ELR (cell line): ENCODE results near the gene LRBA.
"Not testable (repeated sequence)": the region's sequence is repeated elsewhere in the genome, so short reads cannot be mapped to it uniquely, and the experiment has no call there.

Experiments
- DNase-seq: peaks from one replicate; pipeline ENCODE4 v3.0.0-alpha.2; 2015; ENCODE audit warnings: low read depth

LRBA gene

DNA sequence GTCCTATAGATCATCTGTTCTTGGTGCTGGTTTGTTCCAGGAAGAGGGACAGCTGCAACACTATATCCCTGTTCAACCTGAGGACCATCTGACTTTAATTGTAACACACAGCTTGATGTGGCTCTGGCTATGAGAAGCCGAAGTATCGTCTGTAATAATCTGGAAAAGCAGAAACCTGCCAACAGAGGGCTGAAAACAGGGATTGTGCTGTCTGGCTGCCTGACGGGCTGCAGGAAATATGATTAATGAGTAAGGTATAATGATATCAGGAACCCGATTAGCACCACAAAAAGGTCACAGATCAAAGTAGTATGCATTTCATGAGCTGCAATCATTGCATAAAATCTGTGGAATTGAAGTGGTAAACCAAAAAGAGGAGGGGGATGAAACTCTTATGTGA lies 603.6 kb downstream of the LRBA start:
- peak; percentile 25 for DNase-seq

- DNase-seq, result no peak
Observed at GRCh38 chr4:150402871-150403272, 612.2 kb downstream of the LRBA start.

DNA sequence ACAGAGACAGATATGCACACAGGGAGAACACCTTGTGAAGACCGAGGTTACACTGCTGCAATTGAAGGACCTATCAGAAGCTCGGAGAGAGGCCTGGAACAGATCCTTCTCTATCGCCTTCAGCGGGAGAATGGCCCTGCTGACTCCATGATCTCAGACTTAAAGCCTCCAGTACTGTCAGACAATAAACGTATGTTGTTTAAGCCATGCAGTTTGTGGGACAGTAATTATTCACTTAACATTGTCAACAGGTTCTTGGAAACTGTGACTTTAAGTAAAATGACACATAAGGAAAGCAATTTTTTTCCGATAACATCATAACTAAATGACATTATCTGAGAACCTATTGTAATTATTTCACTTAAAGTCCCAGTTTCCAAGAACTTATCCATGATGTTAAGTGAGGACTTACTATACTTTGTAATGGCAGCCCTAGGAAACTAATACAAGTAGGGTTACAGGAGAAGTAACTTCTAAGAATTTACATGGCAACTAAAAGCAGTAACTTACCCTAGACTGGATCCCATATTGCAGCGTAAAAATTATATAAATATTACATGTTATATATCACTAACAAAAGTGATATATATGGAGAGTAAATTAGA lies 613.9 kb downstream of the LRBA start:
- DNase-seq, result no peak

- no peak for DNase-seq
Observed at GRCh38 chr4:150395872-150396271, 619.2 kb downstream of the LRBA start.

- no peak for DNase-seq
Observed at GRCh38 chr4:150394046-150394445, 621.0 kb downstream of the LRBA start.

- DNase-seq, result no peak
Observed at GRCh38 chr4:150391052-150391451, 624.0 kb downstream of the LRBA start.

- DNase-seq, result no peak
Observed at GRCh38 chr4:150390531-150390910, 624.6 kb downstream of the LRBA start.

DNA sequence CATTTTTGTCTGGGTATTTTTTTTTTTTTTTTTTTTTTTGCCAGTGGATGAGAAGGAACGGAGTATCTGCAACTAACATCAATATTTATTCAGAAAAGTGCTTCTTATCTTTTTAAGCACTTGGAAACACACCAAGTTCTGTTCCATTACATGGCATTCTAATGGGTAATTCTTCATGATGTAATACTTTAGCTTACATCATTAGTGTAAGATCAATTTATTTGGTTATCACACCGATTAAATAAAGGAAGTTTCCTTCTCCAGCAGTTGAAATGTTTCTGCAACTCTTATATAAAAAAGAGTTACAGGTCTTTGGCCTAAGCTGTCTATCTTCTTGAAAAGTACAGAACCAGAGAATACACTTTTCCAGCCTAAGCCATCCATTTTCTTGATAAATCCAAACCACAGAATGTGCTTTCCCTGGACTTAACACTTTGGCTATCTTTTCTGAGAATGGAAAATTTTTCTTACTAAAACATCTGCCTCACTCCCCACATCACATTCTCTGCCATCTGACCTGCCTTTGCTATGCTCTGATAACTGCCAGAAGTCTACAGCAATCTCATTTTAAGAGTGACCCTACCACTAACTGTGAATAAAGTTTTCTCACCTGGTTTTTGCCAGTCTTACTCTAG lies 625.1 kb downstream of the LRBA start:
- no peak for DNase-seq

DNA sequence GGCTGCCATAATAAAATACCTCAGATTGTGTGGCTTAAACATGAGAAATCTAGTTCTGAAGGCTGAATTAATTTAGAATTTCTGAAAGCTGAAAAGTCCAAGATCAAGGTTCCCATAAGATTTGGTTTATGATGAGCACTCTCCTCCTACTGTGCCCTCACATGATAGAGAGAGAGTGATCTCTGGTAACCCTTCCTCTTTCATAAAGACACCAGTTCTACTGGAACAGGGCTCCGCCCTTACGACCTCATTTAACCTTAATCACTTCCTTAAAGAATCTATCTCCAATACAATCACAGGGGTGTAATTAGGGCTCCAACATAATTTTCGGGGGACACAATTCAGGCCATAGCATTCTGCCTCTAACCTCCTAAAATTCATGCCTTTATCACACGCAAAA lies 627.1 kb downstream of the LRBA start:
- no peak for DNase-seq

- DNase-seq, result not testable (repeated sequence)
Observed at GRCh38 chr4:150386415-150386814, 628.7 kb downstream of the LRBA start.

- peak; percentile 83 for DNase-seq
Observed at GRCh38 chr4:150385606-150386005, 629.5 kb downstream of the LRBA start.

- DNase-seq, result no peak
Observed at GRCh38 chr4:150384249-150384648, 630.8 kb downstream of the LRBA start.

GRCh38 chr4:150382028-150382427 lies 633.1 kb downstream of the LRBA start:
- peak; percentile 3 for DNase-seq

DNA sequence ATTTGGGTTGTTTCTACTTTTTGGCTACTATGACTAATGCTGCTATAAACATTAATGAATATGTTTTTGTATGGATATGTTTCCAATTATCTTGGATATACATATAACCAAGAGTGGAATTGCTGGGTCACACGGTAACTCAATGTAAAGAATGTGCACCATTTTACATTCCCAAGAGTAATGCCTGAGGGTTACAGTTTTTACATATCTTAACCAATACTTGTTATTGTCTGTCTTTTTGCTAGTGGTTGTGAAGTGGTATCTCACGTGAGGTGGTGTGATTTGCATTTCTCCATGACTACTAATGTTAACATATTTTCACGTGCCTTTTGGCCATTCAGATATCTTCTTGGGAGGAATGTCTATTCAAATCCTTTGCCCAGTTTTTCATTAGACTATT lies 633.5 kb downstream of the LRBA start:
- no peak for DNase-seq

DNA sequence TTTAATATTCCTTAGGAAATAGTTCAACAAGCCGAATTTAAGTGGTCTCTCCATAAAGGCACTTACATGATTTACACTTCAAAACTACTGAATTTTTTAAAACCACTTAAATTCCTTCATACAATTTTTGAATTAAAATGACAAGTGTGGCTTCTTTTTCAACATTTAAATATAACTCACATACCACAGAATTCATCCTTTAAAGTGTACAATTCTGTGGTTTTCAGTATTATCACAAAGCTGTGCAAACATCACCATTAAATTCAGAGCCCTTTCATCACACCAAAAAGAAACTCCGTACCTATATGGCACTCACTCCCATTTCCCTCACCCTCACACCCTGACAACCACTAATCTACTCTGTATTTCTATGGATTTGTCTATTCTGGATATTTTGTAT lies 634.0 kb downstream of the LRBA start:
- DNase-seq, result no peak

- DNase-seq, result peak; percentile 74
Observed at GRCh38 chr4:150379454-150379853, 635.6 kb downstream of the LRBA start.

GRCh38 chr4:150375025-150375424 lies 640.1 kb downstream of the LRBA start:
- no peak for DNase-seq

GRCh38 chr4:150371869-150372268 lies 643.2 kb downstream of the LRBA start:
- DNase-seq, result no peak

DNA sequence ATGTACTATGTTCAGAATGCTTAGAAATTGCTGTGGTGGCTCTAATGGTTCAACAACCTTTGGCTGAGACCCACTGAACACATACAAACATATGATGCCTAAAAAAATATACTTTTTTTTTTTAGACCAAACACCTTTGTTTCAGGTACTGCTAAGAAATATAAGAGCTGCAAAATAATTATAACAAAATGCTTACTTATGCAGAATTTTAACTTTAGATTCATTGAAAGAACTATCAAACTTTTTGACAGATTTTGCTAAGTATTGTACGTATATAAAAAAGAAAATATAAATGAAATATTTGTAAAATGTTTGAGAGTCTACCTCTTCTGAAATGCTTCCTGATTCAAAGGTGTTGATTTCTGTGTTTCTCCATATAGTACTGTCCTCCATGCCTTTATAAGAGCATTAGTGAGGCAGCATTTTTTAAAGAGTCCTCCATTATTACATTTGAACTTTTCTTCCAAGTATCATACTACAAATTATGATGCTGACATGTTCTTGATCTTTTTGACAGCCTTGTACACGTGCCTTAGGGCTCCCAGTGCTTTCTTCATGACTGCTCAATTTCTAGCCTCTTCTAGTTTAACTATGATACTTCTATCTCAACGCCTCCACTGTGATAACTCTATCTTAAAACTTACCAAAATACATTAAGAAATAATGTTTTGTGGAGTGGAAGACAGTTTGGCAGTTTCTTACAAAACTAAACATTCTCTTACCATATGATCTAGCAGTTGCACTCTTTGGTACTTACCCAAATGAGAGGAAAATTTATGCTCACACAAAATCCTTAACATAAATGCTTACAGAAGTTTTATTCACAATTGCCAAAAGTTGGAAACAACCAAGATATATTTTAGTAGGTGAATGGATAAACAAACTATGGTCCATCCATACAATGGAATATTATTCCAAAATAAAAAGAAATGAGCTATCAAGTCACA lies 645.4 kb downstream of the LRBA start:
- DNase-seq, result no peak

- no peak for DNase-seq
Observed at GRCh38 chr4:150368667-150369066, 646.4 kb downstream of the LRBA start.

DNA sequence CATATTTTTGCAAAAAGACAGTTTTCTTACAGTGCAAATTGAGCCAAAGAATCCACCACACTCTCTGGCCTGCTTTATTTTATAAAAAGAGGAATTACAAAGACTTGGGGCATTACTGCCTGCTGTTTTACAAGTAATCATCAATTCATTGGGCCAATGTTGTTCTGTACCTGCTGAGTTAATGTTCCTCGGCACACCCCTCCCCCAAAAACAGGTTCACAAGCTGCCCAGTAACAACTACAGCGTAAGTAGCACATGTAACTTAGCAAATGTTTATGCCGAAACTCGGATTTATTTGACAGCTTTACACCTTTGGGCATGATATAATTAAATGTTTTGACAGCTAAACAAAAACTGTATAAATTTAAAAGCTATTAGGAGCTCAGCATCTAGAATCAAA lies 647.8 kb downstream of the LRBA start:
- DNase-seq, result no peak

DNA sequence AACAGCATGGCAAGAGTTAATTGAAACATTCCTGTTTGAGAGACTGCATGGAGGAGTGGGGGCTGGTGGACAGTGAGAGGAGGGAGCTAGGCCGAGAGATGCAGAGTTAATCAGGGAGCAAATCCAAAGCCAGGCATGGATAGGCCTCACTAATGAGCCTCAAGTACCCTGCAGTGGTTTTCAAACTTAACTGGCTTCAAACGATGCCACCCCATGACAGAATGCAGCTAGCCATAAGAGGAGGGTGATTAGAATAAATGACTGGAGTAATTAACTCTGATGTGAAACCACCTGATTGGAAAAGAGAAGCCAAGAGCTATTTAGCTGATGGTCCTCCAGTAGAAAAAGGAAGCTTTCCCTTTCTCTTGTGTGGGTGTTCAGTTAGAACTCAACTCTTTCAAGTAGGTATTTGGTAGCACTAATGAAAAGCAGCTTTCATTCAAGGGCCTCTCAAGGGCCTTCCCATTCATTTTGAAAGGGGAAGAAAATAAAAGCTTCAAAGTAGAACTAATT lies 648.5 kb downstream of the LRBA start:
- DNase-seq, result no peak
